G401 (cell line): Measurements from ENCODE around the gene ZC3H7A. TPM values are rescaled to one million over a fixed set of nuclear protein-coding genes. Genes with fewer than 3 reads are reported as not detected.
"Not testable (repeated sequence)": the region's sequence is repeated elsewhere in the genome, so short reads cannot be mapped to it uniquely, and the experiment has no call there.

ENCODE experiments used
- DNase-seq: peaks from one replicate; pipeline ENCODE4 v3.0.0-alpha.2; 2015; ENCODE audit warnings: low spot score
- in situ Hi-C: cut with HindIII; loops from 2 replicates; pipeline ENCODE4 v1.10.0; 2016; ENCODE audit warnings: low sequenced_read_pairs, mixed read lengths
- total RNA-seq: library from RNA; depleted of rRNA; stranded (reverse); fragments of >200 nt; shearing (Covaris generic); gene quantifications from 2 replicates; pipeline ENCODE4 v1.2.3, GENCODE V29; 2014

The ZC3H7A gene
- total RNA-seq, 1 experiment from 2014 or later, result 54.2 TPM

GRCh38 chr16:11801481-11802021, 4.5 kb upstream of the ZC3H7A start:
- DNase-seq, result no peak
- in situ Hi-C loops, result no loop called here

GRCh38 chr16:11800382-11800718, 3.3 kb upstream of the ZC3H7A start:
- in situ Hi-C loops, result no loop called here
- no peak for DNase-seq

DNA sequence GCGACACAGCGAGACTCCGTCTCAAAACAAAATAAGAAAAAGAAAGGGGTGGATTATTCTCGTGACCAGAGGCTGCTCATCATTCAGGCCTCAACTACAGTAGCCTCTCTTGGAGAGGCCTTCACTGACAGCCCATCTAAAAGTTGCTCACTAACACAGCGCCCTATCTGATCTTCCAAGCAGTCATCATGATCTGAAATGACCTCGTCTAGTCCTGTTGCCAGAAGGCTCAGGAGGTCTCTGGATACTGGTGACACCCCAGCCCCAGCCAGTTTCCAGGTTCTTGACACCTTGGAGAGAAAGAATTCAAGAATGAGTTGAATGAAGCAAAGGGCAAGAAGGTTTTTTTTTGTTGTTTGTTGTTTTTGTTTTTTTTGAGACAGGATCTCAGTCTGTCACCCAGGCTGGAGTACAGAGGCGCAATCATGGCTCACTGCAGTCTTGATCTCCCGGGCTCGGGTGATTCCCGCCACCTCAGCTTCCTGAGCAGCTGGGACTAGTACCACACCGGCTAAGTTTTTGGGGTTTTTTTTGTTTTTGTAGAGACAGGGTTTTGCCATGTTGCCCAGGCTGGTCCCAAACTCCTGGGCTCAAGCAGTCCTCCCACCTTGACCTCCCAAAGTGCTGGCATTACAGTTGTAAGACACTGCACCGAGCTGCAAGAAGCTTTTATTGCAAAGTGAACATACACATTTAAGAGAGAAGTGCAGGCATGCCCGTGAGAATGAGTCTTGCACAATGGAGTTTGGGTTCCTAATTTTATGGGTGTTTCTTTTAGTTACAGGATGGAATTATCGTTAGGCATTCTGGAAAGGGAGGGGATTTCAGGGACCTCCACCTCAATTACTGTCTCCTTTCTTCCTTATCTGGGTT, 2.7 kb upstream of the ZC3H7A start:
- no peak for DNase-seq
- in situ Hi-C loops, result no loop called here

GRCh38 chr16:11799017-11799381, 1.9 kb upstream of the ZC3H7A start:
- in situ Hi-C loops, result no loop called here
- DNase-seq, result no peak

GRCh38 chr16:11797957-11798299, 870 bp upstream of the ZC3H7A start:
- peak; percentile 38 for DNase-seq
- in situ Hi-C loops, result no loop called here

DNA sequence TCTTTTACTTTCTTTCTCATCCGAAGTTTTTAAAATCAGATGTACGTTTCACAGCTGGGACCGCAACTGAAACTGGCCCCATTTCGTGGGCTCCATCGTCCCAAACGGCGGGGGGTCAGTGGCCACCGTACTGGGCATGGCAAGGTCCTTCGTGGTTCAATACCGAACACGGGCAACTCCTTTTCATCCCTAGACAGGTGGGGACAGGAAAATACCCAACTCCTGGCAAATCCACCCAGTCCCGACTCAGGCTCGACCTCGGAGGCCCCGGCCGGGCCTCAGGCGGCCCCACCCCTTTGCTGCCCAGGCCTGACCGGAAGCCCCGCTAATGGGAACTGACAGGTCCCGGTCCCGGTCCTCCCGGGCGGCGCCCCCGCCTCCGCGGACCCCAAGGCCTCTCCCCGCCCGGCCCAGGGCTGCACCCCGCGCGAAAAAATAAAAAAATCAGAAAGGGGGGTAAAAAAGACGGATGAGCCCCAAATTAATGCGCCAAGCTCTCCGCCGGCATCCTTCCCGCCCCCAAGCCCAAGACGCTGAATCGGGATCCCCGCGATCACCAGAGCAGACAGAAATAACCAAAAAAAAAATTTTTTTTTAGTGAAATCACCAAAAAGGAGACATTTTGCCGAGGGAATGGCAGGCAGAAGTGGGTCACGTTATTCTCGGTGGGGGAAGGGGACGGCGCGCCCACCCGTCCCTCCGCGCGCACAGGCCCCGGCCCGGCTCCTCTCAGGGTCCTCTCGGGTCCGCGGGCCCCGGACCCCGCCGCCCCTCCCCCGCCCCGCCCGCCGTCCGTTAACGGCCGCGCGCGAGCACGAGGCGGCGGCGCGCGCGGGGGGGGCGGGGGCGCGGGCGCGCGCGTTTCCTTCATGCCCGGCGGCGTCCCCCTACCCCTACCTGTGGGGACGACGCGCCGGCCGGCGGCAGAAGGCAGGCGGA, 562 bp downstream of the ZC3H7A start:
- in situ Hi-C loops, result no loop called here
- peak; percentile 55 for DNase-seq

- DNase-seq, result no peak
- in situ Hi-C loops, result no loop called here
Measured at GRCh38 chr16:11795887-11796226, 1.2 kb downstream of the ZC3H7A start.

- in situ Hi-C loops, result no loop called here
- no peak for DNase-seq
Measured at GRCh38 chr16:11794996-11795886, 1.8 kb downstream of the ZC3H7A start.

- no peak for DNase-seq
- in situ Hi-C loops, result no loop called here
Measured at GRCh38 chr16:11794447-11794846, 2.6 kb downstream of the ZC3H7A start.

GRCh38 chr16:11793840-11794239, 3.2 kb downstream of the ZC3H7A start:
- in situ Hi-C loops, result no loop called here
- no peak for DNase-seq

DNA sequence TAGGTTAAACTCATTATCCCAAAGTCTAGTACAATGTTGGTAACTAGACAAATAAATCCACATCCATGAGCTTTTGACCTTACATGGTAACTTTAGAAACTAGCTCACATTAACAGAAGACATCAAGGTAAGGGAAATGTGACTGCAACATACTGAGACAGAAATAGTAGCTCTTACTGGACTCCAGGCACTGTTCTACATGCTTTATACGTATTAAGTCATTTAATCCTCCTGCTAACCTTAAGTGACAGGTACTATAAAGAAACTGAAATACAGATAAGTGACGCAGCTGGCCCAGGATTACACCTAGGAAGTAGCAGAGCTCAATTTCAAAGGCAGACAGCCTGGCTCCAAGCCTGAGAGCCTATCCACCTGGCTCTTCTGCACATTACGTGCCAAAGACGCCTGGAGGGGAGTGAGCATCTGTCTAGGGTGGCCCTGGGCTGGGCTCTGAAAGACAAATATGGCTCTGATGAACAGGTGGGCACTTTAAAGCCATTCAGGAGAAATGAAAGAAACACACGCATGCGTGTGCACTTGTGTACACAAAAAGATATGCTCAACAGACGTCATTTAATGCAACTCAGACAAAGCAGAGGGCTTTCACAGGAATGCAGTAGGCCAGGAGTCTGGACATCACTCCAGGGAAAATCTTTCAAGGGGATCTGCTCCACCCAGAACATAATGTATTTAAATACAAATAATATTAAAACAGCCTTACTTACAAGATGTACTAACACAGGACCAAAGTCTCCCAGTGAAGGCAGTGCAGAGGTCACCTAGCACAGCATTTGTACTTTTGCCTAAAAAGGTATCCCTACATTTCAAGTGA, 4.4 kb downstream of the ZC3H7A start:
- in situ Hi-C loops, result no loop called here
- no peak for DNase-seq

- DNase-seq, result no peak
- in situ Hi-C loops, result no loop called here
Measured at GRCh38 chr16:11791144-11791828, 5.8 kb downstream of the ZC3H7A start.

- in situ Hi-C loops, result no loop called here
- DNase-seq, result no peak
Measured at GRCh38 chr16:11788914-11789313, 8.1 kb downstream of the ZC3H7A start.

DNA sequence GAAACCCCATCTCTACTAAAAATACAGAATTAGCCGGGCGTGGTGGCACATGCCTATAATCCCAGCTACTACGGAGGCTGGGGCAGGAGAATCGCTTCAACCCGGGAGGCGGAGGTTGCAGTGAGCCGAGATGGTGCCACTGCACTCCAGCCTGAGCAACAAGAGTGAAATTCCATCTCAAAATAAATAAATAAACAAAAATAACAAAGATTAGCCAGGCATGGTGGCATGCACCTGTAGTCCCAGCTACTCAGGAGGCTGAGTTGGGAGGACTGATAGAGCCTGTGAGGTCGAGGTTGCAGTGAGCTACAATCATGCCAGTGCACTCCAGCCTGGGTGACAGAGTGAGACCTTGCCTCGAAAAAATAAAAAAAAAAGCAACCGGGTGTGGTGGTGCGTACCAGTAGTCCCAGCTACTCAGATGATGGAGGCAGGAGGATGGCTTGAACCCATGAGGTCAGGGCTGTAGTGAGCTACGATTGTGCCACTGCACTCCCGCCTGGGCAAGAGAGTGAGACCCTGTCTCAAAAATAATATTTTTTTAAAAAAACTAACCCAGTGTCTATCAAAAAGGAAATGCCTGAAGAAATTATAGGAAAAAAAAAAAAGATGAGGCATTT, 12.0 kb downstream of the ZC3H7A start:
- in situ Hi-C loops, DNase-seq: not testable (repeated sequence)

- in situ Hi-C loops, DNase-seq: not testable (repeated sequence)
Measured at GRCh38 chr16:11784381-11784780, 12.7 kb downstream of the ZC3H7A start.

GRCh38 chr16:11784038-11784369, 13.1 kb downstream of the ZC3H7A start:
- in situ Hi-C loops, result no loop called here
- DNase-seq, result no peak

DNA sequence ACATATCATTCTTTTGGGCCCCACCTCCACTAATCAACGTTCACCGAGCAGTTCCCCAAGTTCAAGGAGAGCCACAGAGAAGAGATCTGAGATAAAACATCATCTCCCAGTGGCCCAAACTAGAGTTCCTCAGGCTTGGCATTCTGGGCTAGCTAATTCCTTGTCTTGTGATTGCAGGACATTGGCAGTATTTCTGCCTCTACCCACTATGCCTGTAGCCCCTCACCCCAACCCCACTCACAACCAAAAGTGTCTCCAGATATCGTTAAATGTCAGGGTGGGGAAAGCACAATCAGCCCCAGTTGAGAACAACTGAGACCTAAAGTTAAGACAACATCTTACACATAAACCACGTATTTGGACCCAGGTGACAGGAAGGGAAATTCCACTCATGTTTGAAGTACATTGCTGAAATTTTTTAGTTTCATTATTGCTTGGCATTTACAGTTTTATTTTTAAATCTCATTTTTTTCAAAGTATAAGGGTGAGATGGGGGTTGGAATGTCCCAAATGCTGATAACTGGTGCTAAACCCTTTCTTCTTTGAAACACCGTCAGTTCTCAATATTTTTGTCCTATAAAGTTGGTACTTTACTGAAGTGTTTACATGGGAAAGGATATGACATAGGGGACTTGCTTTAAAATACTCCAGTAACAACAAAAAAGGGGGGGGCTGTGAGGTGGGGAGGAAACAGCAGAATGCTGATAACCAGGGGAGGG, 13.6 kb downstream of the ZC3H7A start:
- no peak for DNase-seq
- in situ Hi-C loops, result no loop called here
